HUES48 (cell line): Measurements from ENCODE around the gene ADAMTS17.

Source experiments
- H3K27ac ChIP-seq: one replicate; pipeline ENCODE4 v1.7.0; 2013; ENCODE audit warnings: low read depth, low read length, inconsistent platforms
- H3K27me3 ChIP-seq: 2 replicates; pipeline ENCODE4 v1.6.1; 2013; ENCODE audit warnings: mild to moderate bottlenecking, low read length; ENCODE audit not compliant: control insufficient read depth, insufficient read depth
- H3K36me3 ChIP-seq: 2 replicates; pipeline ENCODE4 v1.6.1; 2013; ENCODE audit warnings: low read length; ENCODE audit not compliant: control insufficient read depth, insufficient read depth
- H3K4me1 ChIP-seq: 2 replicates; pipeline ENCODE4 v1.6.1; 2013; ENCODE audit warnings: mild to moderate bottlenecking, low read length; ENCODE audit not compliant: control insufficient read depth, insufficient read depth
- H3K4me3 ChIP-seq: 2 replicates; pipeline ENCODE4 v1.5.1; 2013; ENCODE audit warnings: mild to moderate bottlenecking, low read depth, low read length
- H3K9ac ChIP-seq: 2 replicates; pipeline ENCODE4 v1.6.1; 2013; ENCODE audit warnings: mild to moderate bottlenecking, low read depth, low read length, moderate library complexity
- H3K9me3 ChIP-seq: 2 replicates; pipeline ENCODE4 v1.6.1; 2013; ENCODE audit warnings: low read length; ENCODE audit not compliant: control insufficient read depth, insufficient read depth

ADAMTS17 gene

DNA sequence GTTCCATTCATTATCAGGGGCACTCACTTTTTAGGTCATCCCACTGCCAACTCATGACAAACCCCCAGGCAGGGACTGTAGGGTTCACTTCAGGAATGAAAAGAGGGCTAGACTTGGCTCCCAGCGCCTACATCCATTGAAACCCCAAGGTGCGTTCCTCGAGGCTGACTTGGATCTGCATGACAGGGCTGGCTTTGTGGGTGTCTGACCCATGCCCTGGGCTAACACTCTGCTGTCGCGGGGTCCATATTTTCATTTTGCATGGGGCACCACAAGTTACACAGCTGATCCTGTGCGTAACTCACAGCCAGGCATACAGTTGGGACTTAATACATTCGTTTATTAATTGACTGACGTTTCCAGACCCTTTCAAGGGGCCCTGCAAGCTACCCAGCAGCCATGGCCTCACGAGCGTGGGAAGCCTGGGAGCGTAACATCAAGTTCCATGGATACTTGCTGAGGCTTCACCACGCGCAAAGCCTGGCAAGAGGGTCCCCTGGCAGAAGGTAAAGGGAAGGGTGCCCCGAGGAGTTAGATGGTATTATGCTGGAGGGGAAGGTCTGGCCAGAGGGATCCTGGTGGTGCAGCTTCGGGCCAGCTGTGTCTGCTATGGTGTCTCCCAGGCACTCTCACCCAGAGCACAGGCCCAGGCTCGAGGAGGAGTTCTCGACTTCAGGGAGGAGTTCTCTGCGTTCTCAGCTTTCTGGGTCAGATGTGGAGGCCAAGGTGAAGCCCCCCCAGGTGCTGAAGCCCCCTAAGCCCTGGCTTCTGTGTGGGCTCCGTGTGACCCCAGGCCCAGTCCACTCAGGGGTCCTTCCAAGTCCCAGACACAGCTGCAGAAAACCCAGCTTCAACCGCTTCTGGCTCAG is 85.4 kb downstream of the ADAMTS17 start:
- Histone ChIP-seq H3K4me1 (no peaks in the 10 kb centered on the region), H3K27me3 (no peaks in the 10 kb centered on the region), H3K9me3 (peaks cover 5% of the 10 kb centered on the region; the same call in 1 of the 2 replicates), H3K36me3 (no peaks in the 10 kb centered on the region), H3K4me3 (no peak overlapping the region), H3K9ac (no peak overlapping the region), H3K27ac (no peak overlapping the region)

DNA sequence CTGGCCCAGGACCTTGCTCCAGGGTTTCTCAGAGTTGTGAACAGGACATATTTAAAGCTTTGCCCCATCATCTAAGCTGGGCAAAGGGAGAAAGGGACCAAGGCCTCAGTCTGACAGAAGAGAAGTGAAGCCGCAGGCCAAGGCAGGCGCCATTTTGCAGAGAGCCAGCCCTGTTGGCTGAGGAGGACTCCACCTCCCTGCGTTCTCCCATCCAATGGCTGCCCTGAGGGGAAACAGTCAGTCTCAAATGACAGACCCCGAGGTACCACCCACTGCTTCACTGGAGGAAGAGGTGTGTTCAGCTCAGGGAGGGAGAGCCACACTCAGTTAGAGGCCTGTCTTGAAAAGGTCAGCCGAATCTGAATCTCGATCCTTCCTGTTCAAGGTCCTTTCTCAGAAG is 86.1 kb downstream of the ADAMTS17 start:
- Histone ChIP-seq H3K4me1 (no peaks in the 10 kb centered on the region), H3K4me3 (no peak overlapping the region), H3K27me3 (no peaks in the 10 kb centered on the region), H3K36me3 (no peaks in the 10 kb centered on the region), H3K9me3 (peaks cover 5% of the 10 kb centered on the region; the same call in 1 of the 2 replicates), H3K27ac (no peak overlapping the region), H3K9ac (no peak overlapping the region)

DNA sequence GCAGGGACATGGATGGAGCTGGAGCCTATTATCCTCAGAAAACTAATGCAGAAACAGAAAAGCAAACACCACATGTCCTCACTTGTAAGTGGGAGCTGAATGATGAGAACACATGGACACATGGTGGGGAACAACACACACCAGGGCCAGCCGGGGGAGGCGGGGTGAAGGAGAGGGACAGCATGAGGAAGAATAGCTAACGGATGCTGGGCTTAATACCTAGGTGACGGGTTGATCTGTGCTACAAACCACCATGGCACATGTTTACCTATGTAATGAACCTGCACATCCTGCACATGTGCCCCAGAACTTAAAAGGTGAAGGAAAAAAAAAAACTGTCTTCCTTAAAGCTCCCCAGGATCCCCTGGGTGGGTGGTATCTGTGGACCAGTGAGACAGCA is 87.1 kb downstream of the ADAMTS17 start:
- H3K36me3 ChIP-seq: no peaks in the 10 kb centered on the region
- H3K27me3 ChIP-seq: no peaks in the 10 kb centered on the region
- peaks cover 5% of the 10 kb centered on the region; the same call in 1 of the 2 replicates for H3K9me3 ChIP-seq
- no peaks in the 10 kb centered on the region for H3K4me1 ChIP-seq
- H3K27ac ChIP-seq: no peak overlapping the region
- no peak overlapping the region for H3K4me3 ChIP-seq
- no peak overlapping the region for H3K9ac ChIP-seq

DNA sequence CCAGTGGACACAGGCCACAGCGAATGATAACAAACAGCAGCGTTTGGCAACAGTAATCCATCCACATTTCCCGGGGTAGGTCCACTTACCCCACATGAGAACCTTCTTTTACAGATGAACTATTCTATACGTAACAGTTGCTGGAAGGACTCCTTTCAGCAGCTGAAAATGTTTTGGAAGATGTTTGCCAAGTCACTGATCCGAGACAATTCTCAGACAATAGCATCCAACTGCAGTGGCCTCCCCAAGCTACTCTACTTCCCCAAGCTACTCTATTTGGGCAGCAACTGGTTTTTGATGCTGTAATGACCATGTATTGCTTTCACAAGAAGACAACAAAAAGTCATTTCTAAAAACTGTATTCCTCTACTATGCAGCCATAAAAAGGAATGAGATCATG is 87.5 kb downstream of the ADAMTS17 start:
- no peak overlapping the region for H3K27ac ChIP-seq
- no peaks in the 10 kb centered on the region for H3K36me3 ChIP-seq
- no peaks in the 10 kb centered on the region for H3K27me3 ChIP-seq
- H3K9ac ChIP-seq: no peak overlapping the region
- H3K9me3 ChIP-seq: peaks cover 5% of the 10 kb centered on the region; the same call in 1 of the 2 replicates
- no peak overlapping the region for H3K4me3 ChIP-seq
- H3K4me1 ChIP-seq: no peaks in the 10 kb centered on the region

DNA sequence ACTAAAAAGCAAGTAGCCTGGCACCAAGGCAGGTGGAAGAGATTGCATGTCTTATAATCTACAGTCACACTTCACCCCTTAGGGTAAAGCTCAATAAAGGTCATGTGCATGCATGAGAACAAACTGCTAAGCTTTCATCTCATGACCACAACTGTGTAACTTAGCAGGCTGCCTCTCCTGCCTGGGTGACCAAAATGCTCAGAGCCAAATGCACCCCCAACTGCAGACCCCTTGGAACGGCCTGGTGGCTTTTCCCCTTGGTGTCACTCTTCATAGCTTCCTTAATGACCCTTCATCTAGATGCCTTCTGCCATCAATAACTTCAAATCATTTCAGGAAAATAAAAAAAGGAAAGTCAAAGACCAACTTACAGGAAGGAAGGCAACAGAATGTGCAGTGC is 88.1 kb downstream of the ADAMTS17 start:
- Histone ChIP-seq H3K27ac (no peak overlapping the region), H3K9me3 (peaks cover 3% of the 10 kb centered on the region; the same call in 1 of the 2 replicates), H3K4me1 (no peaks in the 10 kb centered on the region), H3K9ac (no peak overlapping the region), H3K27me3 (no peaks in the 10 kb centered on the region), H3K36me3 (no peaks in the 10 kb centered on the region), H3K4me3 (no peak overlapping the region)

DNA sequence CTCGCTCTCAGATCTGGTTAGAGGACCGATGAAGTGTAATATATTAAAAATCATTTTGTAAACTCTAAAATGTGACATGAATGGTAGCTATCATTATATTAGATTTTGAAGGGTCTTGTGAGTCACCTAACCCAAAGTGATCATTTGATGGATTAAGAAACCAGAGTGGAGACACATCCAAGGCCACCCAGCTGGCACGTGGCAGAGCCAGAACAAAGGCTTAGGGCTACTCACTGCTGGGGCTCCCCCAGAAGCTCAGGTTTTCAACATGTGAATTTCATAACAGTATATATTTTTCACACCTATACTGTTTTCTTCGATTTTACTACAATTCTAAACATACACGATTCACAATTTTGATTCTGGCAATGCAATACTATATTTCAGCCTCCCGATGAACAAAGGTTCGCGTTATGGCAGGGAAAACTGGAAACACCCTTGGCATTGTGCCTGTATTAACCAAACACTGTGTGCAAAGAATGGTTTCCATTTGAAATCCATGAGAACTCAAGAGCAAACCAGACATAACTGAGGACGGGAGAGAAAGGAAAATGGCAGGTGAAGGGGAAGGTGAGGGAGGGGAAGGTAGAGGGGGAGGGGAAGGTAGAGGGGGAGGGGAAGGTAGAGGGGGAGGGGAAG is 88.9 kb downstream of the ADAMTS17 start:
- H3K27me3 ChIP-seq: no peaks in the 10 kb centered on the region
- H3K9ac ChIP-seq: no peak overlapping the region
- H3K27ac ChIP-seq: no peak overlapping the region
- no peaks in the 10 kb centered on the region for H3K4me1 ChIP-seq
- H3K9me3 ChIP-seq: no peaks in the 10 kb centered on the region
- no peaks in the 10 kb centered on the region for H3K36me3 ChIP-seq
- no peak overlapping the region for H3K4me3 ChIP-seq

DNA sequence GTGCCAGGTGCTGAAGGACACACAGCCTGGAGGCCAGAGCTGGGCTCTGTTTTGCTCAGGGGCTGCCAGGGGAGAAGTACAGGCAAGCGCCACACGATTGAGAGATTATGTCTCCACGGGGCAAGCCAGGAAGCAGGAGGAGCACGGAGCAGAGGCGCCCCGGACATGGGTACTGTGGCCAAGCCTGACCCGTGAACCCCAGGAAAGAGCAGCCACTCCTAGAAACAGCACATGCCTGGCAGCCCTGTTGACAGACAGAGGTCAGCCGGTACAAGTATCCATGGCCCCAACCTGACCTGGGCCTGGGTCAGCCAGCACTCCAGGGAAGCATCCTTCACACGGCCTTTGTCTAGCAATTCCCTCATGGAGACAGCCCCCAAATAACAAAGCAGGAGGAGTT is 89.4 kb downstream of the ADAMTS17 start:
- H3K9ac ChIP-seq: no peak overlapping the region
- H3K27me3 ChIP-seq: no peaks in the 10 kb centered on the region
- H3K4me1 ChIP-seq: no peaks in the 10 kb centered on the region
- H3K27ac ChIP-seq: no peak overlapping the region
- no peaks in the 10 kb centered on the region for H3K9me3 ChIP-seq
- no peaks in the 10 kb centered on the region for H3K36me3 ChIP-seq
- H3K4me3 ChIP-seq: no peak overlapping the region

DNA sequence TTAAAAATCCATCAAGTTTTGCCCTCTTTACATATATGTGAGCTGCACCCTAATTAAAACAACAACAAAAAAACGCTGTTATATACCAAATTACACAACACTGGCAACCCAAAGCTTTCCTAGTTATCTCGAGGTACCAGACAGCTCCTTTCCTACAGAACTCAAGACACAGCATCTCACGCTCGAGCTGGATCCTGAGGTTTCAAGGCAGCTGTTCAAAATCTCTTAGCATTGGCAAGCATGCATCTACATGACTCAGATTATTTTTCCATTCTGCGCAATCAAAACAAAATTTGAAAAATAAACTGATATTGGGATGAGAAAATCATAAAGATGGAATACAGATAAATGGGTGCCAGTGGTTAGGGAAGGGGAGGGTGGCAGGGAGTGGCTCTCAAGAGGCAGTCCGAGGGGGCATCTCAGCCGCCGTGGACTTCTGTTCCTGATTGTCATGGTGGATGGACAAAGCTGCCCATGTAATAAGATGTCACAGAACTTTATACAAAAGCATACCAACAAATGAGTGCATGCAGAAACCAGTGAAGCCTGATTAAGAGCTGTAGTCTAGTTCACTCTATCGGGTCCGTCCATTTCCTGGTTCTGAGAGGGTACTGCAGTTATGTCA is 91.5 kb downstream of the ADAMTS17 start:
- Histone ChIP-seq H3K4me1 (no peaks in the 10 kb centered on the region), H3K9ac (no peak overlapping the region), H3K36me3 (no peaks in the 10 kb centered on the region)

DNA sequence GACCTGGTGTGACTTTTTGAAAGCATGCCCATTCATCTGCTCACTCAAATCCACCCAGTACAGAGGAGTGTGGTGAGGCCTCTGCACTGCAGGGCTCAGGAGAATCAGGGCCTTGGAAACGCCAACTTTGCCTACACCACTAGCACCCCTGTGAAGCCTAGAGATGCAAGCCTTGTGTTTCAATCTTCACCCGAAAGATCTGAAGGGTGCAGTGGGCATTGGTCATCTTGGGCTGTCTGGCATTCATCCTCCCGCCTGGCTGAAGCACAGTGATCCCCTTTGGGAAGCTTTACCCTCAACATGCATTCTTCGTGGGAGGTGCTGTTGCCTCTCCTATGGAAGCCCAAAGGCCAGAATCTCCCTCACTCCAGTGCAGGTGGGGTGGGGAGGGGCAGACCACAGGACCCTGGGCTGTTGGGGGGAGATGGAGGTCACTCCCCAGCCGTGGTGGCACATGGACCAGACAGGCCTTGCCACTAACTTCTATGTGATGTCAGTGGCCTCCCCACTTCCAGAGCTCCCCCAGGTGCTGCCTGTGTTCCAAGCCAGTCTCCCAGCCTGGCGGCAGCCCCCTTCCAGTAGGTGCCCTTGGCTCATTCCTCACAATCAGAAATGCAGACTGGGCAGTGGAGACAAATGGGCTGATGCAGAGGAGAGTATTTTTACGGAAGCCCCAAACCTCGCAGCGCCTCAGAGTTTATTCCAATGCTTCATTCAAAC is 92.5 kb downstream of the ADAMTS17 start:
- no peak overlapping the region for H3K9ac ChIP-seq
- H3K4me1 ChIP-seq: no peaks in the 10 kb centered on the region; the same call in 1 of the 2 replicates
- no peaks in the 10 kb centered on the region for H3K27me3 ChIP-seq
- H3K27ac ChIP-seq: no peak overlapping the region
- H3K9me3 ChIP-seq: no peaks in the 10 kb centered on the region
- no peaks in the 10 kb centered on the region for H3K36me3 ChIP-seq
- no peak overlapping the region for H3K4me3 ChIP-seq

More for the DNA sequence above, 91.5 kb downstream of the ADAMTS17 start:
- Histone ChIP-seq H3K27me3 (no peaks in the 10 kb centered on the region), H3K27ac (no peak overlapping the region), H3K4me3 (no peak overlapping the region), H3K9me3 (no peaks in the 10 kb centered on the region)

DNA sequence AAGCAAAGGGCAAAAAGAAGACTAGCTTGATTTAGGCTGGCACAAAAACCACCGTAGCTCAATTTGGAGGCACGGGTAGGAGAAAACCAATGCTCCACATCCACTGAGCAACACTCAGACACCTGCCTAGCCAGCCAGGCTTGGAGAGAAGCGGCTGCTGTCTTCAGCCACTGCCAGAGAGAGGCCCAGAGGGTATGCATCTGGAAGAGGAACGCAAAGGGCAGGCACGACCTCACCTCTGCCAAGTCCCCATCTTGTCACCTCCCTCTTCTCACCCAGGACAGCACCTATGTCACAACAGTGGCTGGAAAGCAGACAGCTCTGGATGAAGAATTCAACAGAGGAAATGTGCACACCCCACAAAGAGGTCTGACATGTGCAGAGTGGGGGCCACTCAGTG is 93.5 kb downstream of the ADAMTS17 start:
- no peak overlapping the region for H3K27ac ChIP-seq
- no peaks in the 10 kb centered on the region; the same call in 1 of the 2 replicates for H3K4me1 ChIP-seq
- no peaks in the 10 kb centered on the region for H3K9me3 ChIP-seq
- no peak overlapping the region for H3K4me3 ChIP-seq
- H3K9ac ChIP-seq: no peak overlapping the region
- no peaks in the 10 kb centered on the region for H3K27me3 ChIP-seq
- no peaks in the 10 kb centered on the region for H3K36me3 ChIP-seq
